IPS-18c (cell line): Measurements from ENCODE around the gene MAPKAP1.

Experiments used
- H3K4me3 ChIP-seq: 2 replicates; pipeline ENCODE4 v1.7.0; 2013; ENCODE audit warnings: low read depth, mild to moderate bottlenecking, low read length, moderate library complexity; ENCODE audit not compliant: insufficient read depth
- H3K9me3 ChIP-seq: one replicate; pipeline ENCODE4 v1.6.1; 2013; ENCODE audit warnings: mild to moderate bottlenecking, low read length, moderate library complexity; ENCODE audit not compliant: control insufficient read depth, insufficient read depth

MAPKAP1 gene

GRCh38 chr9:125425170-125425897 is 281.7 kb downstream of the MAPKAP1 start:
- Histone ChIP-seq H3K9me3 (no peaks in the 10 kb centered on the region), H3K4me3 (no peak overlapping the region)

- H3K9me3 ChIP-seq: no peaks in the 10 kb centered on the region
- H3K4me3 ChIP-seq: no peak overlapping the region
These were observed 283.0 kb downstream of the MAPKAP1 start for GRCh38 chr9:125423964-125424363.

- no peak overlapping the region for H3K4me3 ChIP-seq
These were observed 284.2 kb downstream of the MAPKAP1 start for GRCh38 chr9:125422853-125423252.

GRCh38 chr9:125421591-125422181 is 285.3 kb downstream of the MAPKAP1 start:
- no peak overlapping the region for H3K4me3 ChIP-seq
- no peaks in the 10 kb centered on the region for H3K9me3 ChIP-seq

More at GRCh38 chr9:125422853-125423252, 284.2 kb downstream of the MAPKAP1 start:
- H3K9me3 ChIP-seq: no peaks in the 10 kb centered on the region

GRCh38 chr9:125421166-125421565 is 285.8 kb downstream of the MAPKAP1 start:
- Histone ChIP-seq H3K9me3 (no peaks in the 10 kb centered on the region), H3K4me3 (no peak overlapping the region)

GRCh38 chr9:125418404-125418803 is 288.6 kb downstream of the MAPKAP1 start:
- Histone ChIP-seq H3K9me3 (no peaks in the 10 kb centered on the region), H3K4me3 (no peak overlapping the region)

GRCh38 chr9:125416517-125416916 is 290.5 kb downstream of the MAPKAP1 start:
- Histone ChIP-seq H3K9me3 (no peaks in the 10 kb centered on the region), H3K4me3 (no peak overlapping the region)

- no peaks in the 10 kb centered on the region for H3K9me3 ChIP-seq
These were observed 291.2 kb downstream of the MAPKAP1 start for GRCh38 chr9:125415583-125416460.

GRCh38 chr9:125413579-125413978 is 293.4 kb downstream of the MAPKAP1 start:
- Histone ChIP-seq H3K9me3 (no peaks in the 10 kb centered on the region), H3K4me3 (no peak overlapping the region)

More at GRCh38 chr9:125415583-125416460, 291.2 kb downstream of the MAPKAP1 start:
- H3K4me3 ChIP-seq: no peak overlapping the region

- Histone ChIP-seq H3K9me3 (no peaks in the 10 kb centered on the region), H3K4me3 (no peak overlapping the region)
These were observed 294.8 kb downstream of the MAPKAP1 start for GRCh38 chr9:125412166-125412565.

GRCh38 chr9:125411171-125411756 is 295.7 kb downstream of the MAPKAP1 start:
- no peak overlapping the region for H3K4me3 ChIP-seq

GRCh38 chr9:125410522-125410894 is 296.5 kb downstream of the MAPKAP1 start:
- no peaks in the 10 kb centered on the region for H3K9me3 ChIP-seq
- no peak overlapping the region for H3K4me3 ChIP-seq

More at GRCh38 chr9:125411171-125411756, 295.7 kb downstream of the MAPKAP1 start:
- H3K9me3 ChIP-seq: no peaks in the 10 kb centered on the region

GRCh38 chr9:125409637-125410521 is 297.1 kb downstream of the MAPKAP1 start:
- H3K9me3 ChIP-seq: no peaks in the 10 kb centered on the region
- no peak overlapping the region for H3K4me3 ChIP-seq

GRCh38 chr9:125409217-125409636 is 297.8 kb downstream of the MAPKAP1 start:
- Histone ChIP-seq H3K9me3 (no peaks in the 10 kb centered on the region), H3K4me3 (no peak overlapping the region)

GRCh38 chr9:125407974-125408900 is 298.8 kb downstream of the MAPKAP1 start:
- Histone ChIP-seq H3K9me3 (no peaks in the 10 kb centered on the region), H3K4me3 (peak overlapping the region; percentile 58)
